ENCODE results near the gene LACRT.

DNA sequence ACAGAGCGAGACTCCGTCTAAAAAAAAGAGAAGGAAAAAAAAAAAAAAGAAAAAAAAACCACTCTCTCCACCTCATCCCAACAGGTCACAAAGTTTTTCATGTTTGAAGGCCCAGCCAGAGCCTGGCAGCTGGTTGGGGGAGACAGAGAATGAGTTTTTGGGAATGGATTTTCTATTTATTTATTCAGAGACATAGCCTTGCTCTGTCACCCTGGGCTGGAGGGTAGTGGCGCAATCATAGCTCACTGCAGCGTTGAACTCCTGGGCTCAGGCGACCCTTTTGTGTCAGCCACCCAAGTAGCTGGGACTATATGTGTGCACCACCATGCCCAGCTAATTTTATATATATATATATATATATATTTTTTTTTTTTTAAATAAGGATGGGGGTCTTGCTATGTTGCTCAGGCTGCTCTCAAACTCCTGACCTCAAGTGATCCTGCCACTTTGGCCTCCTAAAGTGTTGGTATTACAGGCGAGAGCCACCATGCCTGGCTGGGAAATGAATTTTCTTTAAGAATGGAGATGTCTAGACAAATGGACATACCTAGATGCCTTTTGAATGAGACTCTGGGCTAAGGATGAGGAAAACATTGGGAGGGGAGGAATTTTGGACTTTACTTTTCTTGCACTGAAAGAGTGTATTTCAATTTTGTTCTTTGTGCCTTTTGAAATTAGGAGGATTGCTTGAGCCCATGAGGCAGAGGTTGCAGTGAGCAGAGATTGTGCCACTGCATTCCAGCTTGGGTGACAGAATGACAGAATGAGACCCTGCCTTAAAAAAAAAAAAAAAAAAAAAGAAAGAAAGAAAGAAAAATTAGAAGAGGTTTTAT, 29.3 kb downstream of the LACRT start:
- TF ChIP-seq FOXA1 (IDR thresholded peaks at IDR 0.05): no peak
- TF ChIP-seq SP1 (IDR thresholded peaks at IDR 0.05): no peak
- TF ChIP-seq LEF1 (IDR thresholded peaks at IDR 0.05; ENCODE audit: borderline replicate concordance): no peak
- TF ChIP-seq ELF4 (IDR thresholded peaks at IDR 0.05): no peak
- TF ChIP-seq FOXM1 (IDR thresholded peaks at IDR 0.05; ENCODE audit: borderline replicate concordance): no peak
- TF ChIP-seq ARNT (IDR thresholded peaks at IDR 0.05): no peak
- no peak for TF ChIP-seq BHLHE40 (IDR thresholded peaks at IDR 0.05; ENCODE audit: borderline replicate concordance)
